ENCODE results near the gene ASAP3. TPM values are rescaled to one million over a fixed set of nuclear protein-coding genes. Genes with fewer than 3 reads are reported as not detected.

ASAP3 gene
- total and polyA plus RNA-seq, 9 of the 15 experiments (the other 6 are each of a cell fraction or from before 2014, with no cell fraction given), result 1.7 to 31.2 (median 17.4) TPM

DNA sequence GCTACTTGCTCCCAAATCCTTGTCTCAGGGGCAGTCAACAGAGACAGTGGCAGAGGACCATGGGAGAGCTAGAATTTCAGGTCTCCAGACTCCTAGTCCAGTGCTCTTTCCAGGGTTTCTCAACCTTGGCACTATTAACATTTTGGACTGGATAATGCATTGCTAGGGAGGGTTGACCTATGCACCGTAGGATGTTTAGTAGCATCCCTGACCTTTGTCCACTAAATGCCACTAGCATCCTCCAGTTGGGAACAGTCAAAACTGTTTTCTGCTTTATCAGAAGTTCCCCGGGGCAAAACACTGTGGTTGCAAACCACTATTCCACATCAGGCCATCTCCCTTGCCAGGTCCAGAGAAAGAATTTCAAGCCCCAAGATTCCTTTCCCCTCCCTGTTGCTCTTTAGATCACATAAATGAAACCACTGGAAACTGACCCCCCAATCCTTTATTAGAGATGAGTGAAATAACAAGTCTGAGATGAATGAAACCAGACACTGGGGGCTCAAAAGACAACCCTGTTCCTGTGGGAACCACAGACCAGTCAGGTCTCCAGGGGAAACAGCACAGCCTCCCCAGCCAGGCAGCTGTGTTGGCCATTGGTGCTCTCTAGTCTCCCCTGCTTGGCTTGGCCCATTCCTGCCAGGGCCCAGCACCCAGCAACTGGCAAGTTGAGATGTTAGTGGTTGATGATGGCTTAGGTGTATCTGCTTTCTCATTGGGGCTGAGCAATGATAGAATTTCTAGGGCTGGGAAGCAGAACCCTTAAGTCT lies 55.7 kb downstream of the ASAP3 start:
- Histone ChIP-seq H3K9me3 (replicated peaks; ENCODE audit: control insufficient read depth, insufficient read depth, low read depth, low read length) (no peaks in the 10 kb centered on the region), H3K4me2 (ENCODE audit: insufficient read depth, low read length) (no peak overlapping the region), H3K27ac (ENCODE audit: extremely low read depth, low read depth, low read length) (no peak overlapping the region), H3K9ac (ENCODE audit: insufficient read depth in 1 of 2, low read depth in 2 of 2, low read length in 2 of 2) (no peak overlapping the region; a peak in 1 of 4 replicates), H3K79me2 (ENCODE audit: control insufficient read depth, insufficient read depth, low read length) (no peaks in the 10 kb centered on the region), H2AFZ (ENCODE audit: low read depth, low read length) (no peak overlapping the region), H4K20me1 (replicated peaks; ENCODE audit: control insufficient read depth, insufficient read depth, low read length) (no peaks in the 10 kb centered on the region), H3K9me1 (ENCODE audit: control insufficient read depth, insufficient read depth, low read length) (no peaks in the 10 kb centered on the region), H3K36me3 (ENCODE audit: control insufficient read depth, insufficient read depth, low read length) (peaks cover 30% of the 10 kb centered on the region; the same call in 2 of the 3 replicates), H3K27me3 (ENCODE audit: control insufficient read depth in 2 of 2, insufficient read depth in 2 of 2, low read length in 2 of 2) (no peaks in the 10 kb centered on the region), H3K4me1 (replicated peaks in 1 of 2; ENCODE audit: control insufficient read depth in 2 of 2, insufficient read depth in 2 of 2, low read length in 2 of 2) (peaks cover 0 to 18% of the 10 kb centered on the region in 2 experiments; a peak in 2 of 5 replicates), H3K4me3 (no peak overlapping the region)
- intact Hi-C loops (cut with micrococcal nuclease), result loop anchor here (10.0 kb wide), 1 partner anchor 106 kb away; the partner anchor contains the start of gene E2F2
- POLR2A ChIA-PET, result interaction anchor here (0.7 kb wide), 1 partner anchor 10 kb away, joined by 3 read pairs; no protein-coding TSS in a partner anchor
- 40% methylated on average over 2 of the region's 2 CpGs for WGBS (ENCODE audit: insufficient coverage, low coverage, missing lambda C conversion rate)
- in situ Hi-C loops (cut with MboI), result no loop called here
- FAIRE-seq (no peak), DNase-seq (ENCODE audit: extremely low read depth in 1 of 4, low spot score in 3 of 4) (no peak), ATAC-seq (no peak)
- TF ChIP-seq NFXL1 (CRISPR knock-in tag; IDR thresholded peaks at IDR 0.05), result no peak
- TF ChIP-seq WHSC1 (IDR thresholded peaks at IDR 0.05; ENCODE audit: low read length), result no peak
- TF ChIP-seq, protein P1, sequence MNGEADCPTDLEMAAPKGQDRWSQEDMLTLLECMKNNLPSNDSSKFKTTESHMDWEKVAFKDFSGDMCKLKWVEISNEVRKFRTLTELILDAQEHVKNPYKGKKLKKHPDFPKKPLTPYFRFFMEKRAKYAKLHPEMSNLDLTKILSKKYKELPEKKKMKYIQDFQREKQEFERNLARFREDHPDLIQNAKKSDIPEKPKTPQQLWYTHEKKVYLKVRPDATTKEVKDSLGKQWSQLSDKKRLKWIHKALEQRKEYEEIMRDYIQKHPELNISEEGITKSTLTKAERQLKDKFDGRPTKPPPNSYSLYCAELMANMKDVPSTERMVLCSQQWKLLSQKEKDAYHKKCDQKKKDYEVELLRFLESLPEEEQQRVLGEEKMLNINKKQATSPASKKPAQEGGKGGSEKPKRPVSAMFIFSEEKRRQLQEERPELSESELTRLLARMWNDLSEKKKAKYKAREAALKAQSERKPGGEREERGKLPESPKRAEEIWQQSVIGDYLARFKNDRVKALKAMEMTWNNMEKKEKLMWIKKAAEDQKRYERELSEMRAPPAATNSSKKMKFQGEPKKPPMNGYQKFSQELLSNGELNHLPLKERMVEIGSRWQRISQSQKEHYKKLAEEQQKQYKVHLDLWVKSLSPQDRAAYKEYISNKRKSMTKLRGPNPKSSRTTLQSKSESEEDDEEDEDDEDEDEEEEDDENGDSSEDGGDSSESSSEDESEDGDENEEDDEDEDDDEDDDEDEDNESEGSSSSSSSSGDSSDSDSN (IDR thresholded peaks at IDR 0.05; ENCODE audit: borderline replicate concordance in 1 of 2, low read depth in 2 of 2, low read length in 2 of 2), result no peak
- no peak for TF ChIP-seq MEIS2 (IDR thresholded peaks at IDR 0.05; ENCODE audit: partially characterized antibody)
- no peak for TF ChIP-seq HNRNPH1 (optimal IDR thresholded peaks at IDR 0.05; ENCODE audit: low read depth, low read length)
- TF ChIP-seq, protein P2, sequence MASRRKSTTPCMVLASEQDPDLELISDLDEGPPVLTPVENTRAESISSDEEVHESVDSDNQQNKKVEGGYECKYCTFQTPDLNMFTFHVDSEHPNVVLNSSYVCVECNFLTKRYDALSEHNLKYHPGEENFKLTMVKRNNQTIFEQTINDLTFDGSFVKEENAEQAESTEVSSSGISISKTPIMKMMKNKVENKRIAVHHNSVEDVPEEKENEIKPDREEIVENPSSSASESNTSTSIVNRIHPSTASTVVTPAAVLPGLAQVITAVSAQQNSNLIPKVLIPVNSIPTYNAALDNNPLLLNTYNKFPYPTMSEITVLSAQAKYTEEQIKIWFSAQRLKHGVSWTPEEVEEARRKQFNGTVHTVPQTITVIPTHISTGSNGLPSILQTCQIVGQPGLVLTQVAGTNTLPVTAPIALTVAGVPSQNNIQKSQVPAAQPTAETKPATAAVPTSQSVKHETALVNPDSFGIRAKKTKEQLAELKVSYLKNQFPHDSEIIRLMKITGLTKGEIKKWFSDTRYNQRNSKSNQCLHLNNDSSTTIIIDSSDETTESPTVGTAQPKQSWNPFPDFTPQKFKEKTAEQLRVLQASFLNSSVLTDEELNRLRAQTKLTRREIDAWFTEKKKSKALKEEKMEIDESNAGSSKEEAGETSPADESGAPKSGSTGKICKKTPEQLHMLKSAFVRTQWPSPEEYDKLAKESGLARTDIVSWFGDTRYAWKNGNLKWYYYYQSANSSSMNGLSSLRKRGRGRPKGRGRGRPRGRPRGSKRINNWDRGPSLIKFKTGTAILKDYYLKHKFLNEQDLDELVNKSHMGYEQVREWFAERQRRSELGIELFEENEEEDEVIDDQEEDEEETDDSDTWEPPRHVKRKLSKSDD (conservative IDR thresholded peaks at IDR 0.05; ENCODE audit: low read length), result no peak
- no peak for TF ChIP-seq HNRNPK (IDR thresholded peaks at IDR 0.05; ENCODE audit: low read depth, low read length, poor library complexity, severe bottlenecking)
- TF ChIP-seq, protein P3, sequence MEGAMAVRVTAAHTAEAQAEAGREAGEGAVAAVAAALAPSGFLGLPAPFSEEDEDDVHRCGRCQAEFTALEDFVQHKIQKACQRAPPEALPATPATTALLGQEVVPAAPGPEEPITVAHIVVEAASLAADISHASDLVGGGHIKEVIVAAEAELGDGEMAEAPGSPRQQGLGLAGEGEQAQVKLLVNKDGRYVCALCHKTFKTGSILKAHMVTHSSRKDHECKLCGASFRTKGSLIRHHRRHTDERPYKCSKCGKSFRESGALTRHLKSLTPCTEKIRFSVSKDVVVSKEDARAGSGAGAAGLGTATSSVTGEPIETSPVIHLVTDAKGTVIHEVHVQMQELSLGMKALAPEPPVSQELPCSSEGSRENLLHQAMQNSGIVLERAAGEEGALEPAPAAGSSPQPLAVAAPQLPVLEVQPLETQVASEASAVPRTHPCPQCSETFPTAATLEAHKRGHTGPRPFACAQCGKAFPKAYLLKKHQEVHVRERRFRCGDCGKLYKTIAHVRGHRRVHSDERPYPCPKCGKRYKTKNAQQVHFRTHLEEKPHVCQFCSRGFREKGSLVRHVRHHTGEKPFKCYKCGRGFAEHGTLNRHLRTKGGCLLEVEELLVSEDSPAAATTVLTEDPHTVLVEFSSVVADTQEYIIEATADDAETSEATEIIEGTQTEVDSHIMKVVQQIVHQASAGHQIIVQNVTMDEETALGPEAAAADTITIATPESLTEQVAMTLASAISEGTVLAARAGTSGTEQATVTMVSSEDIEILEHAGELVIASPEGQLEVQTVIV (CRISPR knock-in tag; IDR thresholded peaks at IDR 0.05; ENCODE audit: borderline replicate concordance), result no peak
- TF ChIP-seq TGIF2 (CRISPR knock-in tag; IDR thresholded peaks at IDR 0.05), result no peak
- TSS peak; percentile 55 for BruUV-seq (replicated peaks)
- CTCF ChIA-PET (ENCODE audit: low intra/inter-chr PET ratio), result no interaction called here
